Colonic mucosa (tissue), 4 donors: ENCODE results near the gene THRSP. TPM values are rescaled to one million over a fixed set of nuclear protein-coding genes. Genes with fewer than 3 reads are reported as not detected.
"Not testable (repeated sequence)": the region's sequence is repeated elsewhere in the genome, so short reads cannot be mapped to it uniquely, and the experiment has no call there.

Experiments used
- DNase-seq: peaks from one replicate; pipeline ENCODE4 v3.0.0-alpha.2; 2020
- H3K27ac ChIP-seq: fragments of 200-600 bp; one replicate; pipeline ENCODE4 v1.8.0; 2021
- H3K27me3 ChIP-seq: fragments of 200-600 bp; one replicate; pipeline ENCODE4 v1.8.0; 2021
- H3K36me3 ChIP-seq: fragments of 200-600 bp; one replicate; pipeline ENCODE4 v1.8.0; 2021
- H3K4me1 ChIP-seq: fragments of 200-600 bp; one replicate; pipeline ENCODE4 v1.8.0; 2021; ENCODE audit warnings: mild to moderate bottlenecking
- H3K4me3 ChIP-seq: fragments of 200-600 bp; one replicate; pipeline ENCODE4 v1.8.0; 2021
- H3K9ac ChIP-seq, 2 donors: one replicate each; pipeline ENCODE4 v1.7.0; 2013; ENCODE audit warnings: control low read depth in 2 of 2, low read depth in 2 of 2, low read length in 2 of 2
- H3K9me3 ChIP-seq: fragments of 200-600 bp; one replicate; pipeline ENCODE4 v1.8.0; 2021
- CTCF ChIP-seq: fragments of 200-600 bp; IDR thresholded peaks from one replicate; pipeline ENCODE4 v1.8.0; 2022; ENCODE audit warnings: antibody characterized with exemption, mild to moderate bottlenecking
- intact Hi-C: fragments of 100-400 bp; cut with DNase I; formaldehyde crosslinking; loops from one replicate; pipeline ENCODE4 v1.14.1; 2022
- total RNA-seq, 2 donors: library from RNA; stranded (reverse); fragmentation: NEBNext Ultra II Directional in 1 of 2; extraction: Animal tissue kit (Norgen Biotek cat#: 25700) in 1 of 2; gene quantifications; one replicate each; pipeline ENCODE4 v1.2.1, GENCODE V29; 2021
- donor health status: healthy.
- donor health status: DM: no; HTN: no; CAD: no.
- donor health status: DM: no; HTN: no; CAD: no.

The THRSP gene
- under 1 TPM in 1 of 2 donors, not detected in 1; 0.61 TPM for total RNA-seq

- intact Hi-C loops, result no loop called here
- no peak for TF ChIP-seq CTCF
- Histone ChIP-seq H3K36me3 (no peaks in the 10 kb centered on the region), H3K4me3 (no peak within 1 kb of the TSS), H3K27ac (no peak within 1 kb of the TSS), H3K27me3 (no peaks in the 10 kb centered on the region), H3K9ac (no peak within 1 kb of the TSS), H3K9me3 (no peaks in the 10 kb centered on the region), H3K4me1 (no peaks in the 10 kb centered on the region)
- no peak for DNase-seq
Observed at GRCh38 chr11:78063440-78064181, at the start of gene THRSP. Gene THRSP (plus strand): TSS chr11:78063861. CDS start chr11:78063882, 21 bp downstream.

DNA sequence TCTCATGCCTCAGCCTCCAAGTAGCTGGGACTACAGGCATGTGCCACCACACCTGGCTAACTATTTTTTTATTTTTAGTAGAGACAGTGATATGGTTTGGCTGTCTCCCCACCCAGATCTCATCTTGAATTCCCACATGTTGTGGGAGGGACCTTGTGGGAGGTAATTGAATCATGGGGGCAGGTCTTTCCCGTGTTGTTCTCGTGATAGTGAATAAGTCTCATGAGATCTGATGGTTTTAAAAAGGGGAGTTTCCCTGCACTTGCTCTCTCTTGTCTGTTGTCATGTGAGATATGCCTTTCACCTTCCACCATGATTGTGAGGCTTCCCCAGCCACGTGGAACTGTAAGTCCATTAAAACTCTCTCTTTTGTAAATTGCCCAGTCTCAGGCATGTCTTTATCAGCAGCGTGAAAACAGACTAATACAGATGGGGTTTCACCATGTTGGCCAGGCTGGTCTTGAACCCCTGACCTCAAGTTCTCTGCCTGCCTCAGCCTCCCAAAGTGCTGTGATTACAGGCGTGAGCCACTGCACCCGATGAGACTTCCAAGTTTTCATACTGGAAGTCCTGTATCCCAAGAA is 48.6 kb upstream of the THRSP start:
- not testable (repeated sequence) for H3K27ac ChIP-seq, H3K4me1 ChIP-seq, DNase-seq, H3K27me3 ChIP-seq, H3K9me3 ChIP-seq, H3K36me3 ChIP-seq, H3K4me3 ChIP-seq, H3K9ac ChIP-seq
- intact Hi-C loops, result loop anchor here (5.0 kb wide), 1 partner anchor 32 kb away; no protein-coding TSS in a partner anchor

- intact Hi-C loops, result no loop called here
- no peaks in the 10 kb centered on the region for H3K4me1 ChIP-seq
- H3K27me3 ChIP-seq, result no peaks in the 10 kb centered on the region
- no peak for TF ChIP-seq CTCF
- H3K4me3 ChIP-seq, result no peak overlapping the region
- no peak for DNase-seq
- H3K9me3 ChIP-seq, result no peaks in the 10 kb centered on the region
- H3K9ac ChIP-seq, result no peak overlapping the region
- no peak overlapping the region for H3K27ac ChIP-seq
- no peaks in the 10 kb centered on the region for H3K36me3 ChIP-seq
Observed at GRCh38 chr11:78015878-78016277, 47.8 kb upstream of the THRSP start.

- TF ChIP-seq CTCF, result no peak
- no peaks in the 10 kb centered on the region for H3K36me3 ChIP-seq
- intact Hi-C loops, result no loop called here
- no peaks in the 10 kb centered on the region for H3K27me3 ChIP-seq
- H3K4me3 ChIP-seq, result no peak overlapping the region
- H3K9me3 ChIP-seq, result no peaks in the 10 kb centered on the region
- no peak overlapping the region for H3K9ac ChIP-seq
- H3K4me1 ChIP-seq, result peaks cover 3% of the 10 kb centered on the region
- no peak for DNase-seq
- H3K27ac ChIP-seq, result no peak overlapping the region
Observed at GRCh38 chr11:78019808-78020207, 43.9 kb upstream of the THRSP start.

DNA sequence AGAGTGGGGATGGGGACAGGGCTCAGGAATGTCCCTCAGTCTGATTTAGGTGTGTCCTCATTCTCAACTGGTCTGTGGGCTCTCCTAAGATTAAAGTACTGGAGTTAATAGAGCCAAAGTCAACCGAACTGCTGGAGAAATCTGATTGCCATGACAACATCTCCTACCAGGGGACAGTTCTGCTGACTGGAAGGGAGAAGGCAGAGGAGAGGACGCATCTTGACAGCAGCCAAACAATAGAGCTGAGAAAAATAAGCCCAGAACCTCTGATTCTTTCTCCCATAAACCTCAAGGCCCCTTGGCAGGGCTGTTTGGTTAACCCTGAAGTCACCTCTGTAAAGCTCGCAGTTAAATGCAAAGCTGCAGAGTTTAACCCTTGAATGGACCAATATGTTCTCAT is 43.4 kb upstream of the THRSP start:
- H3K27ac ChIP-seq, result no peak overlapping the region
- no peaks in the 10 kb centered on the region for H3K36me3 ChIP-seq
- intact Hi-C loops, result no loop called here

More for the DNA sequence above, 43.4 kb upstream of the THRSP start:
- no peak for TF ChIP-seq CTCF
- Histone ChIP-seq H3K9me3 (no peaks in the 10 kb centered on the region), H3K27me3 (no peaks in the 10 kb centered on the region), H3K9ac (no peak overlapping the region), H3K4me3 (no peak overlapping the region), H3K4me1 (peaks cover 3% of the 10 kb centered on the region)
- no peak for DNase-seq
